H1 (cell line): ENCODE data around the gene PNCK. TPM values are rescaled to one million over a fixed set of nuclear protein-coding genes. Genes with fewer than 3 reads are reported as not detected.

Source experiments
- CTCF ChIA-PET: fragments of 300-600 bp; sonication (Branson Sonifier 250); formaldehyde crosslinking; loops from one replicate; lab custom pipeline; 2021; ENCODE audit not compliant: partially characterized antibody; lab: Charles Lee
- POLR2A ChIA-PET: fragments of 300-600 bp; sonication (Branson Sonifier 250); formaldehyde crosslinking; loops from one replicate; lab custom pipeline; 2021; ENCODE audit warnings: inconsistent platforms; ENCODE audit not compliant: partially characterized antibody; lab: Charles Lee
- DNase-seq, 2 experiments: peaks; one replicate each; pipeline versions ENCODE4 v3.0.0 to v3.0.0-alpha.2; 2010 to 2022; ENCODE audit warnings: low spot score in 2 of 2, low read depth in 1 of 2, mixed read lengths in 1 of 2
- FAIRE-seq: peaks from 2 replicates; lab custom pipeline; 2011; peaks lifted over from hg19 to GRCh38; lab: Jason Lieb, UNC
- H2AFZ ChIP-seq: 2 replicates; pipeline ENCODE4 v1.8.1; 2012; ENCODE audit warnings: low read length, inconsistent platforms
- H2AK5ac ChIP-seq: 2 replicates; pipeline ENCODE4 v1.6.1; 2013; ENCODE audit warnings: low read depth, low read length
- H2BK120ac ChIP-seq: replicated peaks from 2 replicates; pipeline ENCODE3; 2013; ENCODE audit warnings: low read depth, low read length, inconsistent platforms
- H2BK12ac ChIP-seq: 2 replicates; pipeline ENCODE4 v1.6.1; 2013; ENCODE audit warnings: low read depth, low read length
- H2BK15ac ChIP-seq: 2 replicates; pipeline ENCODE4 v1.6.1; 2013; ENCODE audit warnings: low read length
- H2BK20ac ChIP-seq: 2 replicates; pipeline ENCODE4 v1.6.1; 2013; ENCODE audit warnings: low read length
- H2BK5ac ChIP-seq: 2 replicates; pipeline ENCODE4 v1.6.1; 2013; ENCODE audit warnings: low read depth, low read length
- H3K14ac ChIP-seq: 2 replicates; pipeline ENCODE4 v1.6.1; 2013; ENCODE audit warnings: inconsistent platforms; ENCODE audit not compliant: insufficient read length
- H3K18ac ChIP-seq: 2 replicates; pipeline ENCODE4 v1.6.1; 2013; ENCODE audit warnings: low read length; ENCODE audit errors: extremely low read depth
- H3K23ac ChIP-seq: 2 replicates; pipeline ENCODE4 v1.6.1; 2013; ENCODE audit warnings: inconsistent platforms; ENCODE audit not compliant: insufficient read length
- H3K23me2 ChIP-seq: 2 replicates; pipeline ENCODE4 v1.6.1; 2013; ENCODE audit warnings: low read depth, low read length
- H3K27ac ChIP-seq: 2 replicates; pipeline ENCODE4 v1.6.1; 2011; ENCODE audit warnings: low read depth, low read length, inconsistent platforms
- H3K27me3 ChIP-seq, 4 experiments: replicated peaks in 1 of 4; 1 replicate in 1 of 4; 2 replicates in 3 of 4; pipeline versions ENCODE4 v1.6.1 to v1.8.1; 2011 to 2013; ENCODE audit warnings: low read length in 3 of 4, mild to moderate bottlenecking in 3 of 4, inconsistent platforms in 2 of 4, mixed read lengths in 2 of 4, moderate library complexity in 1 of 4; ENCODE audit not compliant: control insufficient read depth in 3 of 4, insufficient read depth in 3 of 4; ENCODE audit errors: extremely low read depth in 1 of 4
- H3K36me3 ChIP-seq, 4 experiments: 2 replicates each; pipeline versions ENCODE4 v1.6.1 to v1.8.1; 2011 to 2013; ENCODE audit warnings: mild to moderate bottlenecking in 4 of 4, low read length in 3 of 4, moderate library complexity in 2 of 4, control low read depth in 1 of 4, inconsistent platforms in 1 of 4; ENCODE audit not compliant: insufficient read depth in 4 of 4, control insufficient read depth in 2 of 4
- H3K4ac ChIP-seq: replicated peaks from 2 replicates; pipeline ENCODE3; 2013; ENCODE audit warnings: low read length, low read depth, mixed read lengths, inconsistent platforms; ENCODE audit not compliant: insufficient read length
- H3K4me1 ChIP-seq, 4 experiments: replicated peaks in 1 of 4; 1 replicate in 1 of 4; 2 replicates in 3 of 4; pipeline versions ENCODE4 v1.6.1 to v1.8.1; 2011 to 2013; ENCODE audit warnings: low read length in 3 of 4, inconsistent platforms in 2 of 4, mixed read lengths in 1 of 4; ENCODE audit not compliant: insufficient read depth in 4 of 4, control insufficient read depth in 3 of 4
- H3K4me2 ChIP-seq, 2 experiments: 2 replicates each; pipeline versions ENCODE4 v1.6.1 to v1.8.1; 2011 to 2013; ENCODE audit warnings: low read depth in 2 of 2, low read length in 2 of 2, control low read depth in 1 of 2, inconsistent platforms in 1 of 2, mild to moderate bottlenecking in 1 of 2; ENCODE audit not compliant: insufficient read depth in 1 of 2
- H3K4me3 ChIP-seq, 4 experiments: fragments of 200-600, 300-600 bp in 1 of 4; sonication (generic), shearing (Covaris generic), sonication (Bioruptor Twin) in 1 of 4; 2 replicates each; pipeline versions ENCODE4 v1.5.1 to v1.8.1; 2011 to 2016; ENCODE audit warnings: low read length in 4 of 4, low read depth in 3 of 4, control low read depth in 2 of 4, inconsistent platforms in 2 of 4, mild to moderate bottlenecking in 2 of 4, mixed read lengths in 1 of 4, moderate library complexity in 1 of 4; ENCODE audit not compliant: insufficient read depth in 2 of 4; ENCODE audit errors: extremely low read depth in 1 of 4
- H3K56ac ChIP-seq: replicated peaks from 2 replicates; pipeline ENCODE3; 2013; ENCODE audit warnings: low read depth, mild to moderate bottlenecking, mixed read lengths, low read length, inconsistent platforms; ENCODE audit not compliant: insufficient read length
- H3K79me1 ChIP-seq: 2 replicates; pipeline ENCODE4 v1.6.1; 2013; ENCODE audit warnings: low read depth, low read length, control low read depth
- H3K79me2 ChIP-seq, 2 experiments: 2 replicates each; pipeline versions ENCODE4 v1.6.1 to v1.8.1; 2012 to 2013; ENCODE audit warnings: low read length in 2 of 2, mild to moderate bottlenecking in 2 of 2, inconsistent platforms in 1 of 2; ENCODE audit not compliant: insufficient read depth in 2 of 2, control insufficient read depth in 1 of 2
- H3K9ac ChIP-seq, 4 experiments: replicated peaks in 1 of 4; 1 replicate in 1 of 4; 2 replicates in 3 of 4; pipeline versions ENCODE4 v1.6.1 to v1.8.1; 2011 to 2013; ENCODE audit warnings: low read depth in 3 of 4, low read length in 3 of 4, control low read depth in 2 of 4, mild to moderate bottlenecking in 2 of 4, moderate library complexity in 2 of 4, inconsistent platforms in 1 of 4; ENCODE audit errors: extremely low read depth in 1 of 4
- H3K9me3 ChIP-seq, 2 experiments: 2 replicates each; pipeline versions ENCODE4 v1.6.1 to v1.8.1; 2012 to 2013; ENCODE audit warnings: mild to moderate bottlenecking in 2 of 2, moderate library complexity in 2 of 2, control low read depth in 1 of 2, inconsistent platforms in 1 of 2, low read depth in 1 of 2, low read length in 1 of 2, mixed read lengths in 1 of 2; ENCODE audit not compliant: insufficient read depth in 2 of 2
- H4K20me1 ChIP-seq, 2 experiments: replicated peaks in 1 of 2; 2 replicates each; pipeline versions ENCODE3 to v1.8.1; 2011 to 2013; ENCODE audit warnings: inconsistent platforms in 2 of 2, low read length in 2 of 2, mild to moderate bottlenecking in 1 of 2; ENCODE audit not compliant: insufficient read depth in 2 of 2, control insufficient read depth in 1 of 2
- H4K5ac ChIP-seq: 2 replicates; pipeline ENCODE4 v1.6.1; 2013; ENCODE audit warnings: low read length, low read depth, mixed read lengths, inconsistent platforms; ENCODE audit not compliant: insufficient read length
- H4K8ac ChIP-seq: 2 replicates; pipeline ENCODE4 v1.8.0; 2013; ENCODE audit warnings: mild to moderate bottlenecking, moderate library complexity, low read length, inconsistent platforms; ENCODE audit not compliant: insufficient read depth; ENCODE audit errors: extremely low read depth
- H4K91ac ChIP-seq: replicated peaks from 2 replicates; pipeline ENCODE3; 2013; ENCODE audit warnings: low read length, mixed read lengths, inconsistent platforms; ENCODE audit not compliant: insufficient read length
- ASH2L ChIP-seq: fragments of 200-600, 300-600 bp; sonication (generic); IDR thresholded peaks from one replicate; pipeline ENCODE4 v1.7.1; 2017; ENCODE audit warnings: low read length
- BRCA1 ChIP-seq: IDR thresholded peaks from 2 replicates; pipeline ENCODE4 v1.6.1; 2012; ENCODE audit warnings: low read depth, low read length, improper control_type of control experiment
- CBX8 ChIP-seq: fragments of 300-800, 300-1000 bp; sonication (generic); IDR thresholded peaks from 2 replicates; pipeline ENCODE4 v1.7.1; 2016; ENCODE audit warnings: low read depth, low read length, borderline replicate concordance
- CEBPB ChIP-seq: IDR thresholded peaks from 2 replicates; pipeline ENCODE4 v1.6.1; 2012; ENCODE audit warnings: low read depth, low read length
- CREB1 ChIP-seq: IDR thresholded peaks from 2 replicates; pipeline ENCODE4 v1.6.1; 2012; ENCODE audit warnings: inconsistent platforms
- CTBP2 ChIP-seq: IDR thresholded peaks from 2 replicates; pipeline ENCODE4 v1.7.0; 2011; ENCODE audit warnings: borderline replicate concordance, mild to moderate bottlenecking, moderate library complexity, mixed read lengths, low read length; ENCODE audit not compliant: insufficient read depth, insufficient read length
- EGR1 ChIP-seq: IDR thresholded peaks from 2 replicates; pipeline ENCODE4 v1.6.1; 2011; ENCODE audit warnings: low read depth, low read length, borderline replicate concordance
- FOSL1 ChIP-seq: IDR thresholded peaks from 2 replicates; pipeline ENCODE4 v1.6.1; 2011; ENCODE audit warnings: mild to moderate bottlenecking, low read depth, low read length, moderate library complexity; ENCODE audit not compliant: insufficient read depth
- GTF2F1 ChIP-seq: IDR thresholded peaks from 2 replicates; pipeline ENCODE4 v1.6.1; 2012; ENCODE audit warnings: low read depth, low read length, improper control_type of control experiment, borderline replicate concordance
- KDM4A ChIP-seq: IDR thresholded peaks from one replicate; pipeline ENCODE4 v1.7.1; 2012; ENCODE audit warnings: low read depth, mild to moderate bottlenecking, moderate library complexity, low read length, inconsistent platforms; ENCODE audit not compliant: severe bottlenecking
- RNF2 ChIP-seq: fragments of 200-900, 300-1000 bp; sonication (generic); IDR thresholded peaks from 2 replicates; pipeline ENCODE4 v1.7.1; 2016; ENCODE audit warnings: borderline replicate concordance, low read depth, mild to moderate bottlenecking, antibody characterized with exemption, low read length; ENCODE audit not compliant: poor library complexity, severe bottlenecking; ENCODE audit errors: missing control alignments
- RXRA ChIP-seq: IDR thresholded peaks from 2 replicates; pipeline ENCODE4 v1.6.1; 2011; ENCODE audit warnings: low read depth, mild to moderate bottlenecking, low read length, moderate library complexity; ENCODE audit not compliant: insufficient read depth
- SP1 ChIP-seq: IDR thresholded peaks from 2 replicates; pipeline ENCODE4 v1.6.1; 2011; ENCODE audit warnings: low read depth, low read length
- SP2 ChIP-seq: IDR thresholded peaks from 2 replicates; pipeline ENCODE4 v1.6.1; 2012; ENCODE audit warnings: mild to moderate bottlenecking, low read length, inconsistent platforms
- TAF1 ChIP-seq: IDR thresholded peaks from 2 replicates; pipeline ENCODE4 v1.6.1; 2011; ENCODE audit warnings: mild to moderate bottlenecking, low read depth, low read length
- TCF12 ChIP-seq: IDR thresholded peaks from 2 replicates; pipeline ENCODE4 v1.6.1; 2011; ENCODE audit warnings: low read depth, mild to moderate bottlenecking, low read length
- WGBS, 2 experiments: shearing (Covaris generic) in 1 of 2; methylation state at CpG; one replicate each; pipeline versions ENCODE4 v1.1.6 to v1.1.7; 2013 to 2015; ENCODE audit warnings: low lambda C conversion rate in 2 of 2, mixed read lengths in 2 of 2, inconsistent platforms in 1 of 2, low coverage in 1 of 2, missing lambda C conversion rate in 1 of 2; ENCODE audit not compliant: insufficient replicate concordance in 2 of 2, insufficient coverage in 1 of 2, insufficient read length in 1 of 2; ENCODE audit errors: extremely low coverage in 1 of 2, missing lambda C conversion rate in 1 of 2; 5-methylcytosine and 5-hydroxymethylcytosine counted together
- polyA plus RNA-seq, 7 experiments: library from polyadenylated mRNA; depleted of rRNA in 3 of 7; stranded (reverse) in 5 of 7; unstranded in 2 of 7; fragments of >200 nt in 5 of 7; fragments of 200-250 nt in 2 of 7; gene quantifications; 1 replicate in 5 of 7; 2 replicates in 1 of 7; 4 replicates in 1 of 7; pipeline versions ENCODE4 v1.2.1 to v1.2.3, GENCODE V29; 2011 to 2013; ENCODE audit warnings: missing spikeins in 2 of 7, mixed read lengths in 2 of 7
- total RNA-seq: library from RNA; stranded (reverse); fragmentation: NEBNext Ultra II Directional; extraction: Animal tissue kit (Norgen Biotek cat#: 25700); gene quantifications from 2 replicates; pipeline ENCODE4 v1.2.1, GENCODE V29; 2021

Gene PNCK
- total and polyA plus RNA-seq, 2 of the 8 experiments (the other 6 are each of a cell fraction or from before 2014, with no cell fraction given), result 6.2 to 6.3 TPM

DNA sequence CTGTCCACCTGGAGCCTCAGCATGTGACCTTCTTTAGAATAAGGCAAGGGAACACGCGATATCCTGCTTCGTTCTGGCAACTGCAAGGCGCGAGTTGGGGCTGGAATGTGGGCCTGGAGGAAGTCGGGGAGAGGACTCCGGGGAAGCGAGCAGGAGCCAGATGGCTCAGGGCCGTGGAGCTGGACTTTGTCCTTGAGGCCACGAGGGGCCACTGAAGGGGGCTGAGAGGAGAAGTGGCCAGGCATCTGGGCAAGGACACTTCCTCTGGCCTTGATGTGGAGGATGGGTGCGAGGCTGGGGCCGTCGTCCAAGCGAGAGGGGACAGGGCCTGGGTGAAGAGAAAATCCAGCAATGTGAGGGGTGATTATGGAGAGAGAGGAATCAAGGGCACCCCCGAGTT lies 38.8 kb downstream of the PNCK start:
- ChIA-PET POLR2A (no interaction called here), CTCF (interaction anchor here (1.3 to 21.6 kb wide), 7 partner anchors 8 to 70 kb away, joined by 3 to 408 read pairs (median 5); partner anchors contain the start of gene DUSP9)
- no peaks in the 10 kb centered on the region for H3K9me3 ChIP-seq
- no peaks in the 10 kb centered on the region; a peak in 1 of 7 replicates for H3K27me3 ChIP-seq
- H3K56ac ChIP-seq, result no peak overlapping the region
- DNase-seq (no peak), FAIRE-seq (no peak)
- H4K5ac ChIP-seq, result no peak overlapping the region
- H4K20me1 ChIP-seq, result no peaks in the 10 kb centered on the region
- no peak overlapping the region for H3K18ac ChIP-seq
- no peaks in the 10 kb centered on the region for H3K79me2 ChIP-seq
- H3K14ac ChIP-seq, result no peak overlapping the region
- no peaks in the 10 kb centered on the region for H3K79me1 ChIP-seq
- no peak overlapping the region for H3K9ac ChIP-seq
- no peak overlapping the region for H2AK5ac ChIP-seq
- H3K4me2 ChIP-seq, result no peak overlapping the region
- H2BK5ac ChIP-seq, result no peak overlapping the region
- H3K23me2 ChIP-seq, result no peaks in the 10 kb centered on the region
- no peak overlapping the region for H4K91ac ChIP-seq
- WGBS, 2 experiments, result 91% methylated on average over 13 of the region's 15 CpGs; no CpG with 5 or more reads in 1 of the 2 experiments
- H3K27ac ChIP-seq, result no peak overlapping the region
- H2BK120ac ChIP-seq, result no peak overlapping the region
- no peak overlapping the region for H4K8ac ChIP-seq
- no peak overlapping the region for H2AFZ ChIP-seq
- no peak overlapping the region for H2BK15ac ChIP-seq
- H3K4me1 ChIP-seq, result no peaks in the 10 kb centered on the region
- no peak overlapping the region for H3K4me3 ChIP-seq
- H3K23ac ChIP-seq, result no peak overlapping the region
- H3K36me3 ChIP-seq, result no peaks in the 10 kb centered on the region
- no peak overlapping the region for H2BK20ac ChIP-seq
- no peak overlapping the region for H2BK12ac ChIP-seq
- no peak overlapping the region for H3K4ac ChIP-seq
- no peak for TF ChIP-seq CTBP2
- no peak for TF ChIP-seq CBX8
- TF ChIP-seq RNF2, result no peak
- no peak for TF ChIP-seq KDM4A
- no peak for TF ChIP-seq CREB1
- TF ChIP-seq SP2, result no peak
- no peak for TF ChIP-seq EGR1
- no peak for TF ChIP-seq TCF12
- no peak for TF ChIP-seq BRCA1
- TF ChIP-seq CEBPB, result no peak
- no peak for TF ChIP-seq TAF1
- no peak for TF ChIP-seq FOSL1
- TF ChIP-seq GTF2F1, result no peak
- no peak for TF ChIP-seq SP1
- TF ChIP-seq ASH2L, result no peak
- TF ChIP-seq RXRA, result no peak
